Stimulated activated CD8-positive, alpha-beta memory T cell treated with anti-CD3 and anti-CD28 coated beads, Interleukin-7, amount 100 ng/mL, for 1 hour (primary cell): Measurements from ENCODE around the gene CCDC27.
"Not testable (repeated sequence)": the region's sequence is repeated elsewhere in the genome, so short reads cannot be mapped to it uniquely, and the experiment has no call there.

Source experiments
- DNase-seq, 2 donors: peaks; one replicate each; pipeline ENCODE4 v3.0.0-alpha.2; 2020; ENCODE audit warnings: low read depth in 2 of 2

CCDC27 gene

DNA sequence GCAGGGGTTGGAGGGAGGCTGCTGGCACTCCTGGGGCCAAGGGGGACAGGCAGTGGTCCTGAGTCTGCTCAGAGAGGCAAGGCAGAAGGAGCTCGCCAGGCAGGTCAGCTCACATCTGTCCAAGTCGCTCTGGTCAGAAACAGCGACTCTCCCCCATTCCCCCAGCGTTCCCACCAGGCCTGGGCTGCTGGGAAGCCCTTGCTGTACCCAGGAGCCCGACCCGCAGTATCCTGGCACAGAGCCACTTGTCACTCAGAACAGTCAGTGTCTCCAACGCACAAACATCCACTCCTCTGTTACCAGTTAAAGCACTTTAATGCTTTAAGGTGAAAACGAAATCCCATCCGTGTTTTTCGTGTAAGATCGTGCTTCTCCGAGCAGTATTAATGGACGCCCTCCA lies 16.6 kb upstream of the CCDC27 start:
- no peak for DNase-seq

- no peak for DNase-seq
Observed at GRCh38 chr1:3736131-3736561, 16.1 kb upstream of the CCDC27 start.

- no peak for DNase-seq
Observed at GRCh38 chr1:3736708-3737107, 15.5 kb upstream of the CCDC27 start.

DNA sequence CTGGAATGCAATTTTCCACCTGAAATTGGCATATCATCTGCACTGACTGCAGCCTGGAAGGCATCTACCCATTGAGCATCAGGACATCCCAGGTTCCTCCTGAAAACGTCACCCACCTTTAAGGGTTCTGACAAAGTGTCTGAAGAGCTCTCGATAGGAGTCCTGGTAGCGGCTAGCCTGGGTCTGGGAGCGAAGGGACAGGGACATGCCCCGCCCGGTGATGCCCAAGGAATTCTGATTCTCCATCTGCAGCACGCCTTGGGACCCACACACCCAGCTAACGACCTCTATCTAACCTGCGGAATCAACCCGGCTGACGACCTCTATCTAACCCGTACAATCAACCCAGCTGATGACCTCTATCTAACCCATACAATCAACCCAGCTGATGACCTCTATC lies 13.3 kb upstream of the CCDC27 start:
- DNase-seq, result no peak

- DNase-seq, result no peak
Observed at GRCh38 chr1:3740042-3740441, 12.2 kb upstream of the CCDC27 start.

- no peak for DNase-seq
Observed at GRCh38 chr1:3740752-3741151, 11.5 kb upstream of the CCDC27 start.

DNA sequence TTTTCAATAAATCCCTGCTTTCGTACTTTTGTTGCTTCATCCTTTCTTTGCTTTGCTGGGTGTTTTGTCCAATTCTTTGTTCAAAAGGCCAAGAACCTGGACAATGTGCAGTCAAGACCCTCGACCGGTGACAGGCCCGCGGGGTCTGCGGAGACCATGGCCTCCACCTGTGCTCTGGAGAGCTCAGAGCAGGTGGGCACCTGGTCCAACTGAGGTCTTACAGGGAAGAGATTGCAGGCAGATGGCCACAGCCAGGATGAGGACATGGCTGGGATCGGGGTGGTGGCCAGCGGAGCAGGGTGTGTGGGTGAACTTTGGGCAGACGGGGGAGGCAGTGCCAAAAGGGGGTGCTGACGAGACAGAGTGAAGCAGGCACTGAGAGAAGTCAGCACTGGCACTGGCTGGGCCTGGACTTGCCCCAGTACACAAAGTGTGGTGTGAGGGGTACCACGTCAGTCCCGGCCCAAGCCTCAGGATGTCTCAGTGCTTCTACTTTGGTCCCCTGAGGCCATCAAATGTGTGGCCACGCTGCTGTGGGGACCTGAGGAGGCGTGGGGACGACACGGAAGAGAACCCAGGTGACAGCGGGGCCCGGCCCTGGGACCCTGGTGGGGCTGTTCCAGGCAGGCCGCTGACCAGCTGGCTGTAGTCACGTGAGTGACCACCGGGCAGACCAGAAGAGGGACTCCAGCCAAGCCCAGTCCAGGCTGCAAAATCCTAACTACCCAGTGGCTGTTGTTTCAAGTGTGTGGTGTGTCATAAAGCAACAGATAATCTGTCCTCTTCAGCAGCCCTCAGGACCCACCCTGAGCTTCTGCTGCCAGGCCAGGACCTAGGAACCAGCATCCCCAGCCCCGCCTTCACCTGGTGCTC lies 10.4 kb upstream of the CCDC27 start:
- DNase-seq, result no peak

GRCh38 chr1:3742439-3743298 lies 9.6 kb upstream of the CCDC27 start:
- no peak for DNase-seq

GRCh38 chr1:3743421-3743820 lies 8.8 kb upstream of the CCDC27 start:
- no peak for DNase-seq

DNA sequence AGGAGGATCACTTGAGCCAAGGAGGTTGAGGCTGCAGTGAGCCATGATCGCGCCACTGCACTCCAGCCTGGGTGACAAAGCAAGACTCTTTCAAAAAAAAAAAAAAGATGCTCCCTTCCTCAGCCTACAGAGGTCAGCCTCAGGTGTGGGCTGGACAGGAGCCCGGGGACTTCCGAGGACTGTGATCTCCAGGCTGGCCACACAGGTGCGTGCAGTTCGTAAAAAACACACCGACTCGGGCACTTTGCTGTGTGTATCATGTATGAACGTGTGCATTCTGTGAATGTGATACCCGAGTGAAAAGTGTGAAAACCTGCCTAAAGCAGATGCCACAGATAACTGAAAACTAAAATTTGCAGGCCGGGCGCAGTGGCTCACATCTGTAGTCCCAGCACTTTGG lies 8.4 kb upstream of the CCDC27 start:
- DNase-seq, result no peak

GRCh38 chr1:3744646-3745045 lies 7.6 kb upstream of the CCDC27 start:
- no peak for DNase-seq

GRCh38 chr1:3745071-3745470 lies 7.2 kb upstream of the CCDC27 start:
- DNase-seq, result no peak

DNA sequence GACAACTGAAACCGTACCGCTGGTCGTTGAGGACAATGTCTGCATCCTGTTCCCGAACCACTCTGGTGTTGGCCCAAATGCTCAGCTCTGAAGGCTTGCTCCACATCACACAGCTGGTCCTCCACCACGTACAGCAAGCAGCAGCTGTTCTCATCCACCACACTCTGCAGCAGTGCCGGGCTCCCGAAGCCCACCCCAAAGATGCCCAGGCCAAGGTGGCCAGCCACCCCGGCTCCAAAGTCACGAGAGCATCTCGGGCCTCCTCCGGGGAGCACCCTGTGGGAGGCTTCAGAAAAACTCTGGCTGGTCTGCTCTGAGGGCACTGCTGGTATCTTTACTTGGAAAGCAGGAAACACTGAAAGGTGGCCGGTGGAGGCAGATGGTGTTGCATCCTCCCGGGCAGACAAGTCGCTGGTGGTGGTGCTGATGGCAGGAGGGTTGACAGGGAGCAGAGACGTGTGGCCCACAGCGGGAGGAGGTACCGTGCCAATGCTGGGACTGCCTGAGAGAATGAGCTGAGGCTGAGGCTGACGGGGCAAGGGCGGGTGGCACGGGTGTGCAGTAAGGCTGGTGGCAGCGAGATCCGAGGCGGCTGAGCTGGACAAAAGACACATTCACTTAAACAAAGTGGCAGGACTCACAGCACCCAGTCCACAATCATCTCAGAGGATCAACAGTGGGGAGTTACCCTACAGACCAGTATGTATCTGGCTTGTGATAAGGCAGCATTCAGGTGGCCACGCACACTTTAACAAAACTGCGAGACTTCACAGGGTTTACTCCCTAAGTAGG lies 6.5 kb upstream of the CCDC27 start:
- DNase-seq, result no peak

- no peak for DNase-seq
Observed at GRCh38 chr1:3746389-3746829, 5.8 kb upstream of the CCDC27 start.

GRCh38 chr1:3746830-3747521 lies 5.3 kb upstream of the CCDC27 start:
- peak; percentile 68 to 73 for DNase-seq

DNA sequence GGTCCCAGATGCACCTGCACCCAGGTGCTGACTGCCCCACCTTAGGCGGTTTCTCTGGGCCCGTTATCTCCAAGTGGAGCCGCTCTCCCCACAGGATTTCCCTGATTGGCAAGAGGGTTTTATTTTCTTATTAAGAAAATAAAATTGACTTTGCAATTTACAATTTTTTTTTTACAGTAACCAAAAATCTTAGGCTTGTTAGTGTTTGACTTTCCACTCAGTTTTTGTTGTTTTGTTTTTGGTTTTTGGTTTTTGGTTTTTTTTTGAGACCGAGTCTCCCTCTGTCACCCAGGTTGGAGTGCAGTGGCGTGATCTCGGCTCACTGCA lies 4.8 kb upstream of the CCDC27 start:
- no peak for DNase-seq

- no peak for DNase-seq
Observed at GRCh38 chr1:3747903-3748302, 4.3 kb upstream of the CCDC27 start.

DNA sequence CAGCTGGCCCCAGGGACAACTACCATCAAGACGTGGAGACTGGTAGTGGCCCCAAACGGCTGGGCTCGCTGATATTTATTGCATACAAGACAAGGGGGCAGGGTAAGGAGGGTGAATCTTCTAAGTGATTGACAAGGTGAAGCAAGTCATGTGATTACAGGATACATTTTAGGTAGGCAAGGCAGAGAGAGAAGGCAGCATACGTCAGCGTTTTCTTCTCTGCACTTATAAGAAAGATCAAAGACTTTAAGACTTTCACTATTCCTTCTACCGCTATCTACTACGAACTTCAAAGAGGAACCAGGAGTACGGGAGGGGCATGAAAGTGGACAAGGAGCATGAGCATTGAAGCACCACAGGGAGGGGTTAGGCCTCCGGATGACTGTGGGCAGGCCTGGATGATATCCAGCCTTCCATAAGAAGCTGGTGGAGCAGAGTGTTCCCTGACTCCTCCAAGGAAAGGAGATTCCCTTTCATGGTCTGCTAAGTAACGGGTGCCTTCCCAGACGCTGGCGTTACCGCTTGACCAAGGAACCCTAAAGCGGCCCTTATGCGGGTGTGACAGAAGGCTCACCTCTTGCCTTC lies 3.8 kb upstream of the CCDC27 start:
- DNase-seq, result not testable (repeated sequence)

GRCh38 chr1:3749512-3749911 lies 2.7 kb upstream of the CCDC27 start:
- DNase-seq, result no peak

- no peak for DNase-seq
Observed at GRCh38 chr1:3750741-3751140, 1.5 kb upstream of the CCDC27 start.
